MG63 (cell line): ENCODE data around the gene KCNIP1. TPM values are rescaled to one million over a fixed set of nuclear protein-coding genes. Genes with fewer than 3 reads are reported as not detected.
A peak's percentile ranks its signal among the peaks of the same experiment; 100 is the strongest.

ENCODE experiments used
- DNase-seq: peaks from one replicate; pipeline ENCODE4 v3.0.0-alpha.2; 2020
- H3K27me3 ChIP-seq: fragments of 250-450 bp; sonication (Bioruptor Pico); 2 replicates; pipeline ENCODE4 v1.5.1; 2020; ENCODE audit warnings: mild to moderate bottlenecking, moderate library complexity
- H3K36me3 ChIP-seq: fragments of 250-450 bp; sonication (Bioruptor Pico); 2 replicates; pipeline ENCODE4 v1.5.1; 2020; ENCODE audit warnings: mild to moderate bottlenecking, moderate library complexity
- H3K4me3 ChIP-seq: fragments of 250-450 bp; sonication (Bioruptor Pico); 2 replicates; pipeline ENCODE4 v1.5.1; 2020; ENCODE audit warnings: mild to moderate bottlenecking, moderate library complexity
- H3K9me3 ChIP-seq: fragments of 250-450 bp; sonication (Bioruptor Pico); 2 replicates; pipeline ENCODE4 v1.5.1; 2020; ENCODE audit warnings: mild to moderate bottlenecking, moderate library complexity
- total RNA-seq: library from RNA; depleted of rRNA; stranded (reverse); fragments of >200 nt; shearing (Covaris generic); gene quantifications from 2 replicates; pipeline ENCODE4 v1.2.3, GENCODE V29; 2014; ENCODE audit warnings: low replicate concordance

KCNIP1 gene
- total RNA-seq, 1 experiment from 2014 or later, result 0.43 TPM

DNA sequence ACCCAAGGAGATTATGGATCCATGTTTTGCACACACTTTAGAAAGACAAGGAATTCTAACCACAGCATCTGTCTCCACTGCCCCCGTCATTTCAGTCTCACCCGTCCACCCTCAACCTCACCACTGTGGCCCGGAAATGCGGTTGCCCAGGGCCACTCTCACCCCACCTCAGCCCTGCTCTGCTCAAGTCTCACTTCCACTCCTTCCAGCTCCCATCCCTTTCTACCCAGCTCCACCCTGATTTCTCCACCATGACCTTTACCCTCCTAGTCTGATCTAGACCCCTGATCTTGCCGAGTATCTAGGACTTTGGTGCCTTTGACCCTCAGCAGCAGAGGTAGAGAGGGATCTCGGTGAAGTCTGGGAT, 7.2 kb upstream of the KCNIP1 start:
- no peak for DNase-seq
- Histone ChIP-seq H3K9me3 (no peaks in the 10 kb centered on the region), H3K4me3 (no peak overlapping the region), H3K36me3 (no peaks in the 10 kb centered on the region), H3K27me3 (no peaks in the 10 kb centered on the region)

GRCh38 chr5:170497311-170498038, 6.3 kb upstream of the KCNIP1 start:
- Histone ChIP-seq H3K4me3 (no peak overlapping the region), H3K36me3 (no peaks in the 10 kb centered on the region), H3K27me3 (no peaks in the 10 kb centered on the region), H3K9me3 (no peaks in the 10 kb centered on the region)
- DNase-seq, result no peak

- H3K27me3 ChIP-seq, result no peaks in the 10 kb centered on the region
- no peak overlapping the region for H3K4me3 ChIP-seq
- no peaks in the 10 kb centered on the region for H3K36me3 ChIP-seq
- DNase-seq, result no peak
- H3K9me3 ChIP-seq, result no peaks in the 10 kb centered on the region
These were observed 4.9 kb upstream of the KCNIP1 start for GRCh38 chr5:170498811-170499351.

DNA sequence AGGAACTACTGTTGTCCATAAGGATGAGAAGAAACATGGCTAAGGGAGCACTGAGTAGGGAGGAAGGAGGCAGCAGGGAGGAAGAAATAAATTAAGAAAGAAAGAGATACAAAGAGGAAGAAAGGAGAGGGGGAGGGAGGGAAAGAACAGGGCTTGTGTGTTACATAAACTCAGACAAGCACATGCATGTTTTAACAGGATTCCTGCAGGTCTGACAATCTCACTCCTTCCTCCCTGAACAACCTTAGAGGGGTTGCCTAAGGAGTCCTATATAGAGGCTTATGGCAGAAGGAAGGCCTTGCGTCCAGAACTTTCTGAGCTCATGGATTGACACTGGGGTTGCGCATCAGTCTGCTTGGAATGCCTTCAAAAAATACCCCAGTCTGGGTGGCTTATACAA, 4.2 kb upstream of the KCNIP1 start:
- Histone ChIP-seq H3K36me3 (no peaks in the 10 kb centered on the region), H3K4me3 (no peak overlapping the region), H3K27me3 (no peaks in the 10 kb centered on the region), H3K9me3 (no peaks in the 10 kb centered on the region)
- no peak for DNase-seq

DNA sequence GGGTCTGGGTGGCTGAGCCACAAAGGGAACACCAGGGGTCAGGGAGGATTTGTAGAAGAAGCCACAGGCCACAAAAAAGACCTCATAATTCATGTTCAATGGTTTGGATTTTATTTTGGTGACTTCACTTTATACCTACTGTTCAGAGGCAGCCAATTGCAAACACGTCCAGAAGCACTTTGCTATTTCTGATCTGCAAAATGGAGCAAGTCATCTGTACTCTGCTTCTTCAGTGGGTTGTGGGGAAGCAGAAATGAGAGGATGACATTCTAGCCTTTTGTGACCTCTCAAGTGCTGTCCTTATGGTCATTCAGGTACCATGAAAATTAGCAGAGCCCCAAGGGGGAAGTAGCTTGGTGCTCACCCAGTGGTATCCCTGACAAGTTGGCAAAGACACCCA, 2.5 kb upstream of the KCNIP1 start:
- Histone ChIP-seq H3K4me3 (no peak overlapping the region), H3K36me3 (no peaks in the 10 kb centered on the region), H3K9me3 (no peaks in the 10 kb centered on the region), H3K27me3 (no peaks in the 10 kb centered on the region)
- DNase-seq, result no peak

- no peak for DNase-seq
- Histone ChIP-seq H3K4me3 (no peak overlapping the region), H3K9me3 (no peaks in the 10 kb centered on the region), H3K27me3 (no peaks in the 10 kb centered on the region), H3K36me3 (no peaks in the 10 kb centered on the region)
These were observed 1.9 kb upstream of the KCNIP1 start for GRCh38 chr5:170501931-170502330.

DNA sequence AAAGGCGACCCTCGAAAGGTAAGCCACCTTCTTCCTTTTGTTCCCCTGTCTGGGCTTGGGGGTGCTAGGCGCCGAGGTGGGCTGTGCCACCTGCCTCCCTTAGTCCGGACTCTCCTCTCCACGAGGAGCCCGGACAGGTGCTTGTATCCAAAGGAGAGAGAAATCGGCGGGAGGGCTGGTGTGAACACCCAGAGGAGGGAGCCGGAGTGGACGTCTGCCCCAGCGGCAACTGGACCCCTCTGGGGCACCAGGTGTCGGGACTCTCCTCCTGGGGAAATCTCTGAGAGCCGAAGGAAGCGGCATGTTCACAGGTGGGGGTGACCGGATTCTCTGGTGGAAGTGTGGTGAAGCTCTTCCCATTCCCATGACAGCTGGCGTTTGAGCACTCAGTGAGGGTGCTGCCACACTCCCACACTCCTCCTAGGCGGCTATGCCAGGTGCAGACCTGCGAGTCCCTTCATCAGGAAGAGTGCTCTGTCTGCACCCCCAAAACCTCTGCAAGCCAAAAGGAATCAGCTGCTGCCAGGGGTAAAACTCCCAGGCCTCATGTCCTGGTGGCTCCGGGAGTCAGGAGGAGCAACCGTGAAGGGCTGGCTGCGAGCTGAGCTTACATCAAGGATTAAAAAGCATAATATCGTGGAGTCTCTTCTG, 921 bp downstream of the KCNIP1 start:
- Histone ChIP-seq H3K9me3 (no peaks in the 10 kb centered on the region), H3K27me3 (no peaks in the 10 kb centered on the region), H3K36me3 (no peaks in the 10 kb centered on the region), H3K4me3 (no peak overlapping the region)
- no peak for DNase-seq

DNA sequence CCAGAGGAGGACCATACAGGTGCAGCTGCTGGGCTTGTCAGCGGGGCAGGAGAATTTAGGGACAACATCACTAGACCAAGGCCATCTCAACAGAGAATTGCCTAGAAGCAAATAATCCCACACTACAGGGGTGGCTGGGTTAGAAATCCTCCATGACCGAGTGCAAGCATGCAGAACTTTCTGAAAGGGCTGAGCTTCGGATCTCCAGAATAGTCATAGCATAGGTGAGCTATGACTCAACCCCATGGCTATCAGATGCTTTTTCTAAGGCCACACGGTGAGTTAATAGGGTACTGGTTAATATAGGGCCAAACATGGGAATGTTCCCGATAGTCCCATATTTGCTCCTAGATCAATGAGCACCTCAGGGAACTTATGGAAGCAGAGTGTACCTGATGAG, 4.2 kb downstream of the KCNIP1 start:
- no peaks in the 10 kb centered on the region for H3K36me3 ChIP-seq
- DNase-seq, result no peak
- H3K9me3 ChIP-seq, result no peaks in the 10 kb centered on the region
- no peak overlapping the region for H3K4me3 ChIP-seq
- H3K27me3 ChIP-seq, result no peaks in the 10 kb centered on the region

DNA sequence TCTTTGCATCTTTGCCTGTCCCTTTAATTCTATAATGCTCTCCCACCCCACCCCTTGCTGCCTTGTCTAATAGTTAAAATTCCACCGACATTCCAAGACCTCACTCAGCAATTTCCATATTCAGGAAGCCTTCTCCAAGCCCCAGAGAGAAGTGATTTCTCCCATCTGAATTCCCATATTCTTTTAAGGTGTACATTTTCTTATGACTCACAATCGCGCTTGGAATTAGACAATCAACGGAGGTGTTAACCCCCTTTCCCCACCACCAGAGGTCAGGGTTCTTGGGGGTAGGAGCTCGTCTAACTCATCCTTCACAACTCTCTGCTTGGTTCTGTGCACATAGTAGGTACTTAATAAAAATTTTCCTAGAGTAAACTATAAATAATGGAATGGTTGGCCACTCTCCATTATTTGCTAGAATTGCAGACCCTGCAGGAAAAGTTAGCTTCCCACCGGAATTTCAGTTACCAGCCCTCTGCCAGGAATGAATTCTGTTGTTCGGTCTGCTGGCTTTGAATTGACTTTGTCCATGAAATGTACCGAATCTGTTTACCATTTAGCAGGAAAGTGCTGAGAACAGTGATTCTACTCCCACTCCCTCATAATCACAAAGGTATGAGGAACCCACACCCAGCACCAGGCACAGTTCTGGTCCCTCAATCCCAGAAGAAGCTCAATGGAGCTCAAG, 5.0 kb downstream of the KCNIP1 start:
- no peak overlapping the region for H3K4me3 ChIP-seq
- H3K36me3 ChIP-seq, result no peaks in the 10 kb centered on the region
- no peaks in the 10 kb centered on the region for H3K27me3 ChIP-seq
- no peak for DNase-seq
- no peaks in the 10 kb centered on the region for H3K9me3 ChIP-seq

DNA sequence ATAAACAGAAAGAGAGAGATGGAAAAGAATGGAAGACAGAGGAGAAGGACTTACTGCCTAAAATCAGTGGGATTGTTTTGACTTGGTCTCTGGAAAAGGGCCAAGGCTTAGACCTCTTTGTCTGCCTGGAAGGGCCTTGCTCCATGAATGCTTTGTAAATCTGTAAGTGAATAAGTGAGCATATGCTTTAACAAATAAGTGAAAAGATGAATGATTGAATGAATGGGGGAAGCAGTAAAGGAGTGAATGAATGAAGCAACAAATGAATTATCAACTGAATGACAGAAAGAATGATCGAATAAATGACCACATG, 5.5 kb downstream of the KCNIP1 start:
- Histone ChIP-seq H3K9me3 (no peaks in the 10 kb centered on the region), H3K27me3 (no peaks in the 10 kb centered on the region), H3K36me3 (no peaks in the 10 kb centered on the region), H3K4me3 (no peak overlapping the region)
- DNase-seq, result no peak

- Histone ChIP-seq H3K27me3 (no peaks in the 10 kb centered on the region), H3K4me3 (no peak overlapping the region), H3K36me3 (no peaks in the 10 kb centered on the region), H3K9me3 (no peaks in the 10 kb centered on the region)
- DNase-seq, result no peak
These were observed 6.3 kb downstream of the KCNIP1 start for GRCh38 chr5:170510126-170510525.

- H3K9me3 ChIP-seq, result no peaks in the 10 kb centered on the region
- H3K27me3 ChIP-seq, result no peaks in the 10 kb centered on the region
- H3K4me3 ChIP-seq, result no peak overlapping the region
- DNase-seq, result no peak
- no peaks in the 10 kb centered on the region for H3K36me3 ChIP-seq
These were observed 6.7 kb downstream of the KCNIP1 start for GRCh38 chr5:170510559-170510958.

- no peaks in the 10 kb centered on the region for H3K36me3 ChIP-seq
- H3K9me3 ChIP-seq, result no peaks in the 10 kb centered on the region
- DNase-seq, result no peak
- no peak overlapping the region for H3K4me3 ChIP-seq
- no peaks in the 10 kb centered on the region for H3K27me3 ChIP-seq
These were observed 7.9 kb downstream of the KCNIP1 start for GRCh38 chr5:170511551-170512258.

DNA sequence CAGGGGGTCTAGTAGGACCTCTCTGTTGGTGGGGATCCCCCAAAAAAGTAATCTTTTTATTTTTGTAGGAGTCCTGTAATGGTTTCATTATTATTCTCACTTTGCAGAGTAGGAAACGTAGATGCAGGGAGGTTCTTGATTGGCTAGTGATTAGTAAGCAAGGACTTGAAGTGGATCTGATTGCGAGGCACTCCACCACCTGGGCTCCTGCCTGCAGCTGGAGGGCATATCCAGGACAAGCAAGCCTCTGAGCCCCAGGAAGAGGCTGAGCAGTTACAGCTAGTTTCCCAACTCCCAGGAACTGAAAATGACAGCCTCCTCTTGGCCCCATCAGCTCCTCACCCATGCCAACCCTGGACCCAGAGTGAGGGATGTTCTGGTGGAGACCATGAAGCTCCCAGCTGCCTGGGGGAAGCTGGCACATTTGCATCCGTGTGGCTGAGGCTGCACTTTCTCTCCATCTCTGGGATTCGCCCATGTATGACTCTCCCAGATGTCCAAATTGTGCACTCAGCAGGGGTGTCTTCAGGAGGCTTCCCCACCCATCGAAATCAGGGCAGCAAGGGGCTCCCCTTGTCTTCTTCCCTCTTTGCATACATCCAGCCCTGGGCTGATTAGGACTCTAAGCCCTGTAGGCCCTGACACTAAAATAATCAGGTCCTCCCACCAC, 10.2 kb downstream of the KCNIP1 start:
- Histone ChIP-seq H3K4me3 (no peak overlapping the region), H3K36me3 (no peaks in the 10 kb centered on the region), H3K27me3 (no peaks in the 10 kb centered on the region), H3K9me3 (no peaks in the 10 kb centered on the region)
- no peak for DNase-seq

GRCh38 chr5:170517411-170517810, 13.6 kb downstream of the KCNIP1 start:
- H3K36me3 ChIP-seq, result no peaks in the 10 kb centered on the region
- DNase-seq, result no peak
- peaks cover 7% of the 10 kb centered on the region; the same call in 1 of the 2 replicates for H3K9me3 ChIP-seq
- H3K4me3 ChIP-seq, result no peak overlapping the region
- H3K27me3 ChIP-seq, result no peaks in the 10 kb centered on the region

DNA sequence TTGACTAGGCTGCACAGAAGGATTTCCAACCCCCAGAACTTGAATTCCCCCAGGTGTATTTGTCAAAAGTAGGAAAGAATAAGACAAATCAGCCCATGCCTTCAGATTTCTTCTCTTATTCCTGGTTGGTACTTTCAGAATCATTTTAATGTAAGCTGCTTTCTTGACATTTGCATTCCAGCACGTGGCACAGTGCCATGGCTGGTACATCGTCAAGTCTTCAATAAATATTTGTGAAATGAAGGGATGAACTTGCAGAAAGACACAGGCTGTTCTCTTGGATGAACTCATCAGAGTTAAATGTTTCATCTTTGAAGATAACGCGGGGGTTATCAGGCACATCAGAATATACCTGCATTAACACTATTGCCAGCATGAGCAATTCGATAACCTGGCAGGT, 14.5 kb downstream of the KCNIP1 start:
- H3K36me3 ChIP-seq, result no peaks in the 10 kb centered on the region
- H3K27me3 ChIP-seq, result no peaks in the 10 kb centered on the region
- H3K4me3 ChIP-seq, result no peak overlapping the region
- H3K9me3 ChIP-seq, result peaks cover 7% of the 10 kb centered on the region; the same call in 1 of the 2 replicates
- peak; percentile 21 for DNase-seq

DNA sequence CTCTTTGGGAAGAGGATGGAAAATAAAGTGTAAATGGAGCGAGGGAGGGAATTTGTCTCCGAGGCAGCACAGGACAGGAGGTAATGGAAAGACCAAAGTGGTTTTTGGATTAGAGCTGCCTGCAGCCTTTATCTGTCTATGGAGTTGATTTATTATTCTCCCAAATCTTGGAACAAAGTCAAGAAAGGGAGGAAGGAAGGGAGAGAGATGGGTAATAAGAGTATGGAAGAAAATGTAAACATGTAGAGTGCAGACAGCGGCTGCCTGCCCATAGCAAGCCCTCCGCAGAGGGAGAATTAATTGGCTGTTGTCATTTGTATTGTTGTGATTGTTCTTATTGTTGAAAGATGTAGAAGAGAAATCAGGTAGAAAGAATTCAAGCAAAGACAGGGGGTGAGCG, 15.7 kb downstream of the KCNIP1 start:
- Histone ChIP-seq H3K27me3 (no peaks in the 10 kb centered on the region), H3K36me3 (no peaks in the 10 kb centered on the region), H3K4me3 (no peak overlapping the region), H3K9me3 (peaks cover 7% of the 10 kb centered on the region; the same call in 1 of the 2 replicates)
- no peak for DNase-seq
